HepG2 (cell line): ENCODE measurements around the gene MATK. TPM values are rescaled to one million over a fixed set of nuclear protein-coding genes. Genes with fewer than 3 reads are reported as not detected.

Experiments
- ATAC-seq: fragments of 200-7000 bp; cut with Tn5 transposase; 3 replicates; pipeline ENCODE4 v1.9.1; 2020; ENCODE audit warnings: mild to moderate bottlenecking, moderate library complexity
- BruUV-seq: library from RNA; stranded (reverse); fragments of 400-500 nt; replicated peaks from 2 replicates; lab custom pipeline; 2021; lab: Mats Ljungman, UMichigan
- CTCF ChIA-PET: fragments of 300-600 bp; formaldehyde crosslinking; extraction: SDS; loops from one replicate; lab custom pipeline; 2021; ENCODE audit warnings: low total read pairs, inconsistent platforms, low intra/inter-chr PET ratio; lab: Yijun Ruan, JAX
- POLR2A ChIA-PET: fragments of 350-600 bp; sonication (Branson Sonifier 250); formaldehyde crosslinking; loops from one replicate; lab custom pipeline; 2020; ENCODE audit warnings: antibody characterized with exemption, inconsistent platforms; lab: Yijun Ruan, JAX
- DNase-seq: peaks from one replicate; pipeline ENCODE4 v3.0.0-alpha.2; 2015; ENCODE audit warnings: low spot score
- FAIRE-seq: peaks from 3 replicates; lab custom pipeline; 2011; peaks lifted over from hg19 to GRCh38; lab: Jason Lieb, UNC
- H2AFZ ChIP-seq: one replicate; pipeline ENCODE4 v1.6.1; 2011; ENCODE audit warnings: low read length, inconsistent platforms
- H3K27ac ChIP-seq: fragments of 300-600 bp; 3 replicates; pipeline ENCODE4 v1.8.0; 2011; ENCODE audit warnings: mixed run types, mild to moderate bottlenecking, mixed read lengths, low read length, inconsistent platforms; ENCODE audit not compliant: insufficient read depth; ENCODE audit errors: extremely low read length
- H3K27me3 ChIP-seq, 2 experiments: fragments of 200-600 bp in 1 of 2; 2 replicates in 1 of 2; 3 replicates in 1 of 2; pipeline versions ENCODE4 v1.6.0 to v1.8.0; 2011; ENCODE audit warnings: low read length in 2 of 2, mild to moderate bottlenecking in 2 of 2, moderate library complexity in 2 of 2, inconsistent platforms in 1 of 2; ENCODE audit not compliant: insufficient read depth in 2 of 2, control insufficient read depth in 1 of 2
- H3K36me3 ChIP-seq, 2 experiments: fragments of 200-600 bp in 1 of 2; replicated peaks in 1 of 2; 2 replicates in 1 of 2; 3 replicates in 1 of 2; pipeline versions ENCODE4 v1.5.1 to v1.8.0; 2011; ENCODE audit warnings: low read length in 2 of 2, inconsistent platforms in 1 of 2; ENCODE audit not compliant: insufficient read depth in 2 of 2, control insufficient read depth in 1 of 2
- H3K4me1 ChIP-seq: 2 replicates; pipeline ENCODE4 v1.5.1; 2012; ENCODE audit warnings: low read length, inconsistent platforms; ENCODE audit not compliant: insufficient read depth
- H3K4me2 ChIP-seq: 2 replicates; pipeline ENCODE4 v1.6.0; 2011; ENCODE audit warnings: low read depth, low read length, inconsistent platforms
- H3K4me3 ChIP-seq, 3 experiments: fragments of 200-600 bp in 1 of 3; sonication (generic), shearing (Covaris generic) in 1 of 3; replicated peaks in 1 of 3; 2 replicates each; pipeline ENCODE4 v1.5.1; 2011 to 2016; ENCODE audit warnings: low read length in 3 of 3, inconsistent platforms in 2 of 3, low read depth in 2 of 3, mild to moderate bottlenecking in 2 of 3, control low read depth in 1 of 3, mixed read lengths in 1 of 3; ENCODE audit not compliant: insufficient read depth in 1 of 3
- H3K79me2 ChIP-seq: one replicate; pipeline ENCODE4 v1.6.1; 2011; ENCODE audit warnings: low read length, inconsistent platforms; ENCODE audit not compliant: insufficient read depth
- H3K9ac ChIP-seq: 2 replicates; pipeline ENCODE4 v1.6.0; 2011; ENCODE audit warnings: mild to moderate bottlenecking, low read depth, low read length, inconsistent platforms; ENCODE audit not compliant: insufficient read depth
- H3K9me3 ChIP-seq: 2 replicates; pipeline ENCODE4 v1.5.1; 2012; ENCODE audit warnings: mild to moderate bottlenecking, low read length
- H4K20me1 ChIP-seq: 2 replicates; pipeline ENCODE4 v1.6.0; 2011; ENCODE audit warnings: inconsistent platforms, mild to moderate bottlenecking, low read length, moderate library complexity; ENCODE audit not compliant: insufficient read depth
- MLXIP ChIP-seq: sonication (generic); formaldehyde crosslinking; IDR thresholded peaks from 2 replicates; pipeline ENCODE4 v1.9.0; 2021; ENCODE audit warnings: missing genetic modification reagents, borderline replicate concordance
- PHF5A ChIP-seq: IDR thresholded peaks from one replicate; pipeline ENCODE4 v1.6.1; 2018; ENCODE audit warnings: low read depth, missing genetic modification reagents; ENCODE audit not compliant: unreplicated experiment
- RARG ChIP-seq: sonication (generic); formaldehyde crosslinking; IDR thresholded peaks from 2 replicates; pipeline ENCODE4 v1.4.0; 2020; ENCODE audit warnings: low read depth, mild to moderate bottlenecking, missing genetic modification reagents
- THAP7 ChIP-seq: sonication (generic); formaldehyde crosslinking; IDR thresholded peaks from 2 replicates; pipeline ENCODE4 v1.8.1; 2023; ENCODE audit warnings: mild to moderate bottlenecking, missing genetic modification reagents
- ZBTB1 ChIP-seq: sonication (generic); formaldehyde crosslinking; IDR thresholded peaks from 2 replicates; pipeline ENCODE4 v1.4.0; 2020; ENCODE audit warnings: missing genetic modification reagents, borderline replicate concordance
- ZNF143 ChIP-seq: sonication (generic); formaldehyde crosslinking; IDR thresholded peaks from 2 replicates; pipeline ENCODE4 v1.4.0; 2020; ENCODE audit warnings: missing genetic modification reagents
- WGBS: methylation state at CpG from one replicate; pipeline ENCODE4 v1.1.6; 2017; ENCODE audit warnings: low lambda C conversion rate; 5-methylcytosine and 5-hydroxymethylcytosine counted together
- in situ Hi-C: cut with HindIII; loops from 2 replicates; pipeline ENCODE4 v1.10.0; 2017; ENCODE audit warnings: low pct_unique_long_range_greater_than_20kb; ENCODE audit not compliant: extremely low pct_ligation_motif_present
- intact Hi-C: fragments of 100-400 bp; cut with micrococcal nuclease; formaldehyde crosslinking; loops from one replicate; pipeline ENCODE4 v1.10.0; 2022; ENCODE audit not compliant: unreplicated experiment
- polyA plus RNA-seq, 8 experiments: library from polyadenylated mRNA; depleted of rRNA in 3 of 8; stranded (reverse) in 7 of 8; unstranded in 1 of 8; fragments of >200 nt; fragmentation: Illumina TruSeq in 4 of 8; extraction: Trizol in 4 of 8; gene quantifications; 2 replicates each; pipeline versions ENCODE4 v1.2.1 to v1.2.3, GENCODE V29; 2011 to 2016; ENCODE audit warnings: low read depth in 4 of 8, missing spikeins in 1 of 8, mixed read lengths in 1 of 8; ENCODE audit not compliant: insufficient read depth in 1 of 8
- total RNA-seq, 5 experiments: library from RNA; depleted of rRNA; stranded (reverse); fragments of >200 nt; fragmentation: Illumina TruSeq; extraction: Trizol; gene quantifications; 2 replicates each; pipeline ENCODE4 v1.2.3, GENCODE V29; 2016; ENCODE audit warnings: low read depth in 1 of 5

MATK gene
- total and polyA plus RNA-seq, 2 of the 13 experiments (the other 11 are each of a cell fraction or from before 2014, with no cell fraction given): 0.09 TPM; not detected in 1

DNA sequence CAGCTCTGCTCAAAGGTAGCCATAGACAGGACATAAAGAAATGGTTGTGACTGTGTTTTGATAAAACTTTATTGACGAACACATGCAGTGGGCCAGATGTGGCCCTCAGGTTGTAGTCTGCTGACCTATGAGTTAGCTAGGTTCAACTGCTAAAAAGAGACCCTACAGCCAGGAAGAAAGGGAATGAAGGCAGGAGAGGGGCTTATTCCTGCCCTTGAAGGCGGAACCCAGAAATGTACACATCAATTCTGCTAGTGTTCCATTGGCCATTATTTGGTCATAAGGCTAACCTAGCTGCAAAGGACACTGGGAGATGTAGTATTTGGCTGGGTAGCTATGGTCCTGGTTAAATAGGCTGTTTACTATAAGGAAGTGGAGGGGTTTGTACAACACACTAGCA, 42.7 kb downstream of the MATK start (continued):
- TF ChIP-seq PHF5A (CRISPR knock-in tag) (no peak), ZNF143 (peak; percentile 84)

- BruUV-seq: no TSS peak
- Histone ChIP-seq H3K9ac (no peak overlapping the region), H3K4me2 (no peak overlapping the region), H3K9me3 (no peaks in the 10 kb centered on the region), H4K20me1 (no peaks in the 10 kb centered on the region), H3K79me2 (no peaks in the 10 kb centered on the region), H3K4me3 (no peak overlapping the region), H3K36me3 (0 out of 5 replicates have a peak, but pooled peaks cover 0 to 3% of the 10 kb centered on the region in 2 experiments), H3K27me3 (no peaks in the 10 kb centered on the region), H2AFZ (no peak overlapping the region), H3K4me1 (no peaks in the 10 kb centered on the region), H3K27ac (no peak overlapping the region)
- POLR2A ChIA-PET: no interaction called here
- DNase-seq: no peak
- TF ChIP-seq RARG (CRISPR knock-in tag): no peak
- no peak for TF ChIP-seq THAP7
- no peak for FAIRE-seq
- no peak for ATAC-seq
- in situ Hi-C loops: no loop called here
- CTCF ChIA-PET: no interaction called here
- 94% methylated on average over 24 of the region's 24 CpGs for WGBS
- intact Hi-C loops: no loop called here
Observed at GRCh38 chr19:3740431-3740830, 45.8 kb downstream of the MATK start.

- WGBS: 98% methylated on average over 32 of the region's 32 CpGs
- no peaks in the 10 kb centered on the region for H3K9me3 ChIP-seq
- intact Hi-C loops: no loop called here
- H3K27me3 ChIP-seq: no peaks in the 10 kb centered on the region
- in situ Hi-C loops: no loop called here
- no peaks in the 10 kb centered on the region for H3K4me1 ChIP-seq
- no peak overlapping the region for H3K4me2 ChIP-seq
- 0 out of 5 replicates have a peak, but pooled peaks cover 0 to 3% of the 10 kb centered on the region in 2 experiments for H3K36me3 ChIP-seq
- ChIA-PET CTCF (no interaction called here), POLR2A (no interaction called here)
- ATAC-seq (no peak), DNase-seq (no peak), FAIRE-seq (no peak)
- no peak overlapping the region for H3K27ac ChIP-seq
- no peak overlapping the region for H3K4me3 ChIP-seq
- H4K20me1 ChIP-seq: no peaks in the 10 kb centered on the region
- H3K79me2 ChIP-seq: no peaks in the 10 kb centered on the region
- no peak overlapping the region for H2AFZ ChIP-seq
- no peak overlapping the region for H3K9ac ChIP-seq
- BruUV-seq: no TSS peak
- TF ChIP-seq MLXIP (CRISPR knock-in tag) (no peak), ZBTB1 (no peak)
Observed at GRCh38 chr19:3738477-3739220, 47.5 kb downstream of the MATK start.
